ENCODE measurements around the gene GIT2.

Gene GIT2

DNA sequence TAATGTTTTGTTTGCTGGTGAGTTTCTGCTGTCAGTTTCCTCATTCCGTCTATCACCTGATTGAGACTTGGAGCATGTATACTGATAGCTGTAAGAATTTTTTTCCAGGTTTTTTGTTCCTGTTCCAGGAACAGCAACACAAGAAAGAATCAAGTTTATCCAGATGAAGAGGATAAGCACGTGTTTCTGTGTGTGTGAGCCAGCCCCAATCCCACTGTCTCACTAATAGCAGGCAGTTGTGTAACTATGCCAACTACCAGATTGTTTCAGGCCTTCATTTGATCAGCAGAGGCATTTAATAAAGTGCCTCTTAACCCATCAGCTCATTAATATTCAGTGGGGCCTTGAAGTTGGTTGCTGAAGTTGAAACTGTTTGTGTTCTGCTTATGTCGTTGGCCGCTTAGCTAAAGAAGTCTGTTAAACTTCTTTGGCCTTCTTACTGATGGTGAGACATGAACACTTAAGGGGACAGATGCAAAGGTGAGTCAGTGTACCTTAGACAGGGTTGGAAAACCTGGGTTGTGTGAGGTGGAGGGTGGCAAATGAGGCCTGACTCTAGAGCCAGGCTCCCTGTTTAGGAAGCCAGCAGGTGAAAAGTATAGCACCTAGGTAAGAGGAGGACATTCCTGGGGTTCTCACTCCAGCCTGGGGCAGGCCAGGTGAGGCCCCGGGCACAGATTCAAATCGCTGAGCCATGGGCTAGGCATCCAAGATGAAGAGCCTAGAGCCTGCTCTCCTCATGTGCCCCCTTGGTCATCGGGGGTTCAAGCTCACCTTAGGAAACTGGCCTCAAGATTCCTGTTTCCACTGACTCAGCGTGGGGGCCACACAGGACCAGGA lies 6.7 kb upstream of the GIT2 start:
- no peak for TF ChIP-seq CTCF (IDR thresholded peaks at IDR 0.05; ENCODE audit: low read depth, low read length)
- peak; percentile 19 for DNase-seq (ENCODE audit: extremely low read depth, low read depth)

- DNase-seq (ENCODE audit: extremely low read depth, low read depth) = peak; percentile 37
- TF ChIP-seq CTCF (IDR thresholded peaks at IDR 0.05; ENCODE audit: low read depth, low read length) = no peak
Observed at GRCh38 chr12:110001596-110001995, 5.4 kb upstream of the GIT2 start.

- DNase-seq (ENCODE audit: extremely low read depth, low read depth) = peak; percentile 18
- TF ChIP-seq CTCF (IDR thresholded peaks at IDR 0.05; ENCODE audit: low read depth, low read length) = no peak
Observed at GRCh38 chr12:109999983-110000505, 3.9 kb upstream of the GIT2 start.

DNA sequence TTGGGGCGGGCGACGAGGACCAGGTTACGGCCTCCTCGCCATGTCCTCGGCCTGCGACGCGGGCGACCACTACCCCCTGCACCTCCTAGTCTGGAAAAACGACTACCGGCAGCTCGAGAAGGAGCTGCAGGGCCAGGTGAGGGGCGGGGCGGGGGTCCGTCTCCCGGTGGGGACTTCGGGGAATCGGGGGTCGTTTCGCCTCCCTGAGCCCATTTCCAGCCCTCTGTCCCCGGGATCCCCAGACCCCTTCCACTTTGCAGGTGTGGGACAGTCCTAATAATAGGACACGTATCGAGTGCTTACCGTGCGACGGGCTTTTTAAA lies 3.4 kb upstream of the GIT2 start:
- TF ChIP-seq CTCF (IDR thresholded peaks at IDR 0.05; ENCODE audit: low read depth, low read length) = no peak
- no peak for DNase-seq (ENCODE audit: extremely low read depth, low read depth)

DNA sequence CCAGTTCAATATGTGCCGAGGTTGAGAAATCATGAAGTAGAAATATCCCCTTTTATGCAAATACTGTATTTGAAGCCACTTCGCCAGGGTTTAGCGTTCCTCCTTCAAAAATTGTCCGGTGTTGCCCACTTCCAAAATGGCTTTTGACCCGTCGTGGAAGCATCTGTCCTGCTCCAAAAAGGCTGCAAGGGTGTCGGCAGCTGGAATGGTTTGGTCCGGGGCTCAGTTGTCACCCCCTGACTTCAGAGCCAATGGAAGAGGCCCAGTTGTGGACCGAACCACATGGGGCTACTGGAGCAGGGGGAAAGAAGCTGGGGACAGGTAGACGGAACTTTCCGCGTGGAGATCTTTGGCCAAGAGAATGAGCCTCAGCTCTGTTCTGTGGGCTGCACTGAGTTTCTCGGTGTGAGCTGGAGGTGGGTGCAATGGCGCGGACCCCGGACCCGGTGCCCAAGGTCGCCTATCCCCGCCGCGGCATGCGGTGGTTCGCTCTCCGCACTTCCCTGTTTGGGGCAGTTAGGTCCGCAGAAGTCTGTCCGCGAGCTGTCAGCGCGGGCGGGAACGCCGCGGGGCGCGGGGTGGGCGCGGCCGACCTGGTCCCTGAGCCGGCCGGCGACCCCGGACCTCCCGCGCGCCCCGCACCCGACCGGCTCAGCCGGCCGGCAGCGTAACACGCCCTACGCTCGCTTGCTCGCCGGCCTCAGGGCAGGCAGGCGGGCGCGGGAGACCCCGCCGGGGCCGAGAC lies 2.9 kb upstream of the GIT2 start, which contains the start of gene ANKRD13A:
ANKRD13A (plus strand) TSS at position 527 of the 745 bp plus-strand sequence. CDS start 259 bp downstream, outside the sequence.
- peak; percentile 92 for DNase-seq (ENCODE audit: extremely low read depth, low read depth)
- no peak for TF ChIP-seq CTCF (IDR thresholded peaks at IDR 0.05; ENCODE audit: low read depth, low read length)

DNA sequence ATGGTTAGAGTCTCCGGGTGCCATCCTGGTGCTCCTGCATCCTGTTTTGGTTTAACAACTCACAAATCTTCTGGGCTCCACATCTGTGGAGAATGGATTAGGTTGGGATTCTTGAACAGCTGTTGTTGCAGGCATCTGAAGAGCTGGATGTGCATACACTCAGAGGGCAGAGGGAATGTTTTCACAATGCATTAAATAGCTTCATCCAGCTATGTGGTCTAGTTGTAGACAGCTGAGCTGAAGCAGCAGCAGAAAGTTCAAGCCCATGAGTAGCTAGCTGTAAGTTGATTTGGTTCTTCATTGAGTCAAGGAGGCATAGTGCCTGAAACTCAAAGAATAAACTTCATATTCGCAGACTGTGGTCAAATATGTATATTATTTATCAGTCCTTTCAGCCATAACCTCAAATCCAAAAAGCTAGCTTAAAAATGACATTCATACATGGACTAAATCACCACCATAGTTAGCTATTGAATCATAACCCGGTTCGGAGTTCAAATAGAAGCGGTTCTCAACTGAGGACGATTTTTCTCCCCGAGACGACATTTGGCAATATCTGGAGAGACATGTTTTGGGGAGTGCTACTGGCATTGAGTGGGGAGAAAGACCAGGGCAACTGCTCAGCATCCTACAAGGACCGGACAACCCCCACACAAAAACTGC lies 2.2 kb upstream of the GIT2 start:
- TF ChIP-seq CTCF (IDR thresholded peaks at IDR 0.05; ENCODE audit: low read depth, low read length) = no peak
- DNase-seq (ENCODE audit: extremely low read depth, low read depth) = no peak
